Colonic mucosa (tissue), 4 donors: Measurements from ENCODE around the gene DNAJC21. TPM values are rescaled to one million over a fixed set of nuclear protein-coding genes. Genes with fewer than 3 reads are reported as not detected.
"Not testable (repeated sequence)": the region's sequence is repeated elsewhere in the genome, so short reads cannot be mapped to it uniquely, and the experiment has no call there.

Experiments
- DNase-seq: peaks from one replicate; pipeline ENCODE4 v3.0.0-alpha.2; 2020
- H3K27ac ChIP-seq: fragments of 200-600 bp; one replicate; pipeline ENCODE4 v1.8.0; 2021
- H3K27me3 ChIP-seq: fragments of 200-600 bp; one replicate; pipeline ENCODE4 v1.8.0; 2021
- H3K36me3 ChIP-seq: fragments of 200-600 bp; one replicate; pipeline ENCODE4 v1.8.0; 2021
- H3K4me1 ChIP-seq: fragments of 200-600 bp; one replicate; pipeline ENCODE4 v1.8.0; 2021; ENCODE audit warnings: mild to moderate bottlenecking
- H3K4me3 ChIP-seq: fragments of 200-600 bp; one replicate; pipeline ENCODE4 v1.8.0; 2021
- H3K9ac ChIP-seq, 2 donors: one replicate each; pipeline ENCODE4 v1.7.0; 2013; ENCODE audit warnings: control low read depth in 2 of 2, low read depth in 2 of 2, low read length in 2 of 2
- H3K9me3 ChIP-seq: fragments of 200-600 bp; one replicate; pipeline ENCODE4 v1.8.0; 2021
- CTCF ChIP-seq: fragments of 200-600 bp; IDR thresholded peaks from one replicate; pipeline ENCODE4 v1.8.0; 2022; ENCODE audit warnings: antibody characterized with exemption, mild to moderate bottlenecking
- intact Hi-C: fragments of 100-400 bp; cut with DNase I; formaldehyde crosslinking; loops from one replicate; pipeline ENCODE4 v1.14.1; 2022
- total RNA-seq, 2 donors: library from RNA; stranded (reverse); fragmentation: NEBNext Ultra II Directional in 1 of 2; extraction: Animal tissue kit (Norgen Biotek cat#: 25700) in 1 of 2; gene quantifications; one replicate each; pipeline ENCODE4 v1.2.1, GENCODE V29; 2021
- donor health status: healthy.
- donor health status: DM: no; HTN: no; CAD: no.
- donor health status: DM: no; HTN: no; CAD: no.

Gene DNAJC21
- total RNA-seq, 2 donors from 2014 or later: 39.5 to 40.4 TPM

- no peaks in the 10 kb centered on the region for H3K27me3 ChIP-seq
- H3K9ac ChIP-seq: no peak overlapping the region
- no peak for TF ChIP-seq CTCF
- no peak overlapping the region for H3K4me3 ChIP-seq
- peaks cover 14% of the 10 kb centered on the region for H3K4me1 ChIP-seq
- intact Hi-C loops: no loop called here
- no peak for DNase-seq
- H3K36me3 ChIP-seq: no peaks in the 10 kb centered on the region
- H3K27ac ChIP-seq: no peak overlapping the region
- H3K9me3 ChIP-seq: no peaks in the 10 kb centered on the region
Observed at GRCh38 chr5:34919077-34919476, 10.3 kb upstream of the DNAJC21 start.

GRCh38 chr5:34923256-34923655, 6.1 kb upstream of the DNAJC21 start:
- DNase-seq, H3K27me3 ChIP-seq, H3K9me3 ChIP-seq, H3K4me1 ChIP-seq, intact Hi-C loops, H3K4me3 ChIP-seq, H3K36me3 ChIP-seq, H3K27ac ChIP-seq, H3K9ac ChIP-seq: not testable (repeated sequence)

GRCh38 chr5:34923694-34924461, 5.5 kb upstream of the DNAJC21 start:
- no peak for DNase-seq
- Histone ChIP-seq H3K27me3 (no peaks in the 10 kb centered on the region), H3K9me3 (no peaks in the 10 kb centered on the region), H3K4me3 (no peak overlapping the region), H3K36me3 (no peaks in the 10 kb centered on the region), H3K27ac (no peak overlapping the region), H3K9ac (no peak overlapping the region), H3K4me1 (no peaks in the 10 kb centered on the region)
- intact Hi-C loops: no loop called here
- TF ChIP-seq CTCF: no peak

GRCh38 chr5:34924462-34924765, 4.9 kb upstream of the DNAJC21 start:
- TF ChIP-seq CTCF: no peak
- intact Hi-C loops: no loop called here
- no peaks in the 10 kb centered on the region for H3K36me3 ChIP-seq
- no peak overlapping the region for H3K4me3 ChIP-seq
- no peaks in the 10 kb centered on the region for H3K9me3 ChIP-seq
- no peak overlapping the region for H3K9ac ChIP-seq
- H3K27me3 ChIP-seq: no peaks in the 10 kb centered on the region
- H3K4me1 ChIP-seq: no peaks in the 10 kb centered on the region
- DNase-seq: no peak
- H3K27ac ChIP-seq: no peak overlapping the region

- no peaks in the 10 kb centered on the region for H3K27me3 ChIP-seq
- H3K4me3 ChIP-seq: no peak overlapping the region
- no peak overlapping the region for H3K27ac ChIP-seq
- intact Hi-C loops: no loop called here
- no peaks in the 10 kb centered on the region for H3K36me3 ChIP-seq
- no peak for TF ChIP-seq CTCF
- DNase-seq: no peak
- H3K9ac ChIP-seq: no peak overlapping the region
- peaks cover 8% of the 10 kb centered on the region for H3K4me1 ChIP-seq
- no peaks in the 10 kb centered on the region for H3K9me3 ChIP-seq
Observed at GRCh38 chr5:34926318-34926888, 3.0 kb upstream of the DNAJC21 start.

GRCh38 chr5:34927785-34928184, 1.6 kb upstream of the DNAJC21 start:
- no peak for TF ChIP-seq CTCF
- H3K36me3 ChIP-seq: no peaks in the 10 kb centered on the region
- intact Hi-C loops: no loop called here
- no peak for DNase-seq
- peaks cover 8% of the 10 kb centered on the region for H3K4me1 ChIP-seq
- no peaks in the 10 kb centered on the region for H3K27me3 ChIP-seq
- no peak overlapping the region for H3K27ac ChIP-seq
- H3K4me3 ChIP-seq: no peak overlapping the region
- H3K9ac ChIP-seq: no peak overlapping the region
- no peaks in the 10 kb centered on the region for H3K9me3 ChIP-seq
